Measurements from ENCODE around the gene ZNF519.

ZNF519 gene

DNA sequence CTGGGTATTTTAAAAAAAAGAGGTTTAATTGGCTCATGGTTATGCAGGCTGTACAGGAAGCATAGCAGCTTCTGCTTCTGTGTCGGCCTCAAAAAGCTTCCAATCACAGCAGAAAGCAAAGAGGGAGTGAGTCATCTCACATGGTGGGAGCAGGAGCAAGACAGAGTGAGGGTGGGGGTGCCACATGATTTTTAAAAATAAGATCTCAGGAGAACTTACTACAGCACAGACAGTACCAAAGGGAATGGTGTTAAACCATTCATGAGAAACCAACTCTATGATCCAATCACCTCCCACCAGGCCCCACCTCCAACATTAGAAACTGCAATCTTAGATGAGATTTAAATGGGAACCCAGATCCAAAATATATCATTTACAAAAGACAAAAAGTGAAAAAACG, 14.6 kb downstream of the ZNF519 start:
- Histone ChIP-seq H3K4me1 (ENCODE audit: insufficient read depth, low read length) (no peaks in the 10 kb centered on the region), H3K4me3 (ENCODE audit: low read depth in 1 of 2, low read length in 2 of 2) (no peak overlapping the region), H3K36me3 (ENCODE audit: insufficient read depth, low read length) (no peaks in the 10 kb centered on the region), H3K27me3 (ENCODE audit: control insufficient read depth in 1 of 2, insufficient read depth in 2 of 2, low read length in 2 of 2) (no peaks in the 10 kb centered on the region), H3K9me3 (ENCODE audit: low read length) (no peaks in the 10 kb centered on the region), H3K9ac (ENCODE audit: low read length) (no peak overlapping the region), H3K27ac (ENCODE audit: low read depth, low read length) (no peak overlapping the region)

DNA sequence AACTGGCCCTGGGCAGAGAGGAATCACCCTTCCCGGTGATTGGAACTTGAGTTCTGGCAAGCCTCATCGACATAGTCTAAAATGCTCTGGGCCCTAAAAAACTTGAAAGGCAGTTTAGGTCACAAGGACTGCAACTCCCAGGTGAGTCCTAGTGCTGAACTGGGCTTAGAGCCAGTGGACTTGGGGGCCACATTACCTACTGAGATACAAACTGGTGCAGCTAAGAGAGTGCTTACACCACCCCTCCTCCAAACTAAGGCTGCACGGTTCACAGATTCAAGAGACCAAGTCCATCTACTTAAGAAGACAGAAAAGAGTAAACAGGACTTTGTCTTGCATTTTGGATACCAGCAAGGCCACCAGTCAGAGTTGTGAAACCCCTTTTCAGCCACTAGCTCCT, 25.3 kb downstream of the ZNF519 start:
- Histone ChIP-seq H3K27ac (ENCODE audit: low read depth, low read length) (no peak overlapping the region), H3K27me3 (ENCODE audit: control insufficient read depth in 1 of 2, insufficient read depth in 2 of 2, low read length in 2 of 2) (no peaks in the 10 kb centered on the region), H3K4me3 (ENCODE audit: low read depth in 1 of 2, low read length in 2 of 2) (no peak overlapping the region), H3K9ac (ENCODE audit: low read length) (no peak overlapping the region), H3K9me3 (ENCODE audit: low read length) (no peaks in the 10 kb centered on the region), H3K36me3 (ENCODE audit: insufficient read depth, low read length) (no peaks in the 10 kb centered on the region), H3K4me1 (ENCODE audit: insufficient read depth, low read length) (no peaks in the 10 kb centered on the region)

DNA sequence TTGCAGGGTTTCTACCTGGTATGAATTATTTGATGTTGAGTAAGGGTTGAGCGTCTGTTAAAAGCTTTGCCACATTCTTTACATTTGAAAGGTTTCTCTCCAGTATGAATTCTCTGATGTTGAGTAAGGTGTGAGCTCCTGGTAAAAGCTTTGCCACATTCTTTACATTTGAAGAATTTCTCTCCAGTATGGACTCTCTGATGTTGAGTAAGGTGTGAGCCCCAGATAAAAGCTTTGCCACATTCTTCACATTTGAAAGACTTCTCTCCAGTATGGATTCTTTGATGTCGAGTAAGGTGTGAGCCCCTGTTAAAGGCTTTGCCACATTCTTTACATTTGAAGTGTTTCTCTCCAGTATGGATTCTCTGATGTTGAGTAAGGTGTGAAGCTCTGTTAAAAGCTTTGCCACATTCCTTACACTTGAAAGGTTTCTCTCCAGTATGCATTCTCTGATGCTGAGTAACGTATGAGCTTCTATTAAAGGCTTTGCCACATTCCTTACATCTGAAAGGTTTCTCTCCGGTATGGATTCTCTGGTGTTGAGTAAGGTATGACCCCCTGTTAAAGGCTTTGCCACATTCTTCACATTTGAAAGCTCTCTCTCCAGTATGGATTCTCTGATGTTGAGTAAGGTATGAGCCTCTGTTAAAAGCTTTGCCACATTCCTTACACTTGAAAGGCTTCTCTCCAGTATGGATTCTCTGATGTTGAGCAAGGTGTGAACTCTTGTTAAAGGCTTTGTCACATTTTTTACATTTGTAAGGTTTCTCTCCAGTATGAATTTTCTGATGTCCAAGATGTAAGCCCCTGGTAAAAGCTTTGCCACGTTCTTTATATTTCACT, 27.1 kb downstream of the ZNF519 start:
- Histone ChIP-seq H3K4me1 (ENCODE audit: insufficient read depth, low read length) (no peaks in the 10 kb centered on the region), H3K9ac (ENCODE audit: low read length) (no peak overlapping the region), H3K9me3 (ENCODE audit: low read length) (no peaks in the 10 kb centered on the region)

DNA sequence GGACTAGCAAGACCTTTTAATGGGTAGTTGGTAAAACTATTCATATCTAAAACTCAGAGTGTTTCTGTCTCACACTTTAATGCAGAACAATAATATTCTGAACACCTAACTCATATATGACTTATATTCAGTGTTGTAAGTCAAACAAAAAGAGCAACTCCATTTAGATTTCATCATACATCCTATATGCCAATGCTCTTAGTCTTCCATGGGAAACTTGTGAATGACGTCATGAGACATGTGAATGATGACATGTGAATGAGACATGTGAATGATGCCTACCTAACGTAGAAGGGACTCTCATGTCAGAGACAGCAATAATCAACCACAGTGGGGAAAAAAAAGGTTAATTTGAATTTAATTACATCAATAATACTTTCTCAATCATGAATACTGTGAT, 28.0 kb downstream of the ZNF519 start:
- Histone ChIP-seq H3K9me3 (ENCODE audit: low read length) (no peaks in the 10 kb centered on the region), H3K27me3 (ENCODE audit: control insufficient read depth in 1 of 2, insufficient read depth in 2 of 2, low read length in 2 of 2) (no peaks in the 10 kb centered on the region), H3K4me1 (ENCODE audit: insufficient read depth, low read length) (no peaks in the 10 kb centered on the region), H3K9ac (ENCODE audit: low read length) (no peak overlapping the region), H3K36me3 (ENCODE audit: insufficient read depth, low read length) (no peaks in the 10 kb centered on the region), H3K27ac (ENCODE audit: low read depth, low read length) (no peak overlapping the region), H3K4me3 (ENCODE audit: low read depth in 1 of 2, low read length in 2 of 2) (no peak overlapping the region)

More for the DNA sequence above, 27.1 kb downstream of the ZNF519 start:
- Histone ChIP-seq H3K4me3 (ENCODE audit: low read depth in 1 of 2, low read length in 2 of 2) (no peak overlapping the region), H3K36me3 (ENCODE audit: insufficient read depth, low read length) (no peaks in the 10 kb centered on the region), H3K27ac (ENCODE audit: low read depth, low read length) (no peak overlapping the region), H3K27me3 (ENCODE audit: control insufficient read depth in 1 of 2, insufficient read depth in 2 of 2, low read length in 2 of 2) (no peaks in the 10 kb centered on the region)

DNA sequence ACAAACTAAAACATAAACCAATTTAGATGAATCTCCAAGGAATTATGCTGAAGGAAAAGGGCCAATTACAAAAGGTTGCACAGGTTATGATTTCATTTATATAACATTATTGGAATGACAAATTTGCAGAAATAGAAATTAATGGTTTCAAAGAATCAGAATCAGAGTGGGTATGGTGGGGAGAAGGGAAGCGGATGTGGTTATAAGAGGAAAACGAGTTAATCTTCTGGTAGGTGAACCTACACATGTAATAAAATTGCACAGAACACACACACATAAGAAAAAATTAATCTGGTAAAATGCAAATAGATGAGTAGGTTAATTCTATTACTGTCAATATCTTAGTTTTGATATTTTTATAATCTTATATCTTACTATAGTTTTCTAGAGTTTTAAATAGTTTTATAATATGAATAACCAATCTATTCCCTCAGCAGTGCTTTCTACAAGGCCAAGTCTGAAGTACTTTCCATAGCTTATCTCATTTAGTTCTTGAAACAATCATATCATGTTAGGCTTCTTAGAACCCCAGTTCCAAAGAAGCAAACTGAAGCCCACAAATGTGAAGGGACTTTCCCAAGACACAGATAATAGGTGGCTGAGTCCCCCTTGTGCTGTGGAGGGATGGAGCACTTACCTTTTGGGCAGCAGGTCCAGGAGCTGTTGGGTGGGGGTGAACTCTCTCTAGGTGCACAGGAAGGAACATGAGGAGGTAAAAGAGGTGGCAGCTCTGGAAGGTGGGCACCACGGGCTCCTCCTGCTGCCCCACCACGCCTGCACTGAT, 31.5 kb downstream of the ZNF519 start:
- H3K27ac ChIP-seq (ENCODE audit: low read depth, low read length) = no peak overlapping the region
- H3K9ac ChIP-seq (ENCODE audit: low read length) = no peak overlapping the region

DNA sequence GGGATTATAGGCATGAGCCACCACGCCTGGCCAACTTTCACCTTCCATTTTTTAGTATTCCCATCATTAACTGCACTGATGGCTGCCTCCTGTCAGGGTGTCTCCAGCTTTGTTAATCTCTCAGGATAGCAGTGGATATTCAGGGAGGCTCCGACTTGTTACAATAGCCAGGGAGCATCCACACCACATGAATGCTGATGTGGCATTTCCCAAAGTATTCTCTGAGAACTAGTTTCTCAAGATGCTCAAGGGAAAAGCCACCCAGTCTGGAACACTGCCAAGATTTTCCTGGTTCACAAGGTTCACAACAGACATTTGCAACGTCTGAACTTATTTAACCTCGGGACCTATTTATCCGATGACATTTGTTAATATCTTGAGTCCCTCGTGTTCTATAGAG, 33.8 kb downstream of the ZNF519 start:
- no peaks in the 10 kb centered on the region for H3K4me1 ChIP-seq (ENCODE audit: insufficient read depth, low read length)
- H3K9ac ChIP-seq (ENCODE audit: low read length) = no peak overlapping the region
- no peaks in the 10 kb centered on the region for H3K36me3 ChIP-seq (ENCODE audit: insufficient read depth, low read length)
- H3K4me3 ChIP-seq (ENCODE audit: low read depth in 1 of 2, low read length in 2 of 2) = no peak overlapping the region
- H3K9me3 ChIP-seq (ENCODE audit: low read length) = no peaks in the 10 kb centered on the region
- no peaks in the 10 kb centered on the region for H3K27me3 ChIP-seq (ENCODE audit: control insufficient read depth in 1 of 2, insufficient read depth in 2 of 2, low read length in 2 of 2)
- no peak overlapping the region for H3K27ac ChIP-seq (ENCODE audit: low read depth, low read length)

More for the DNA sequence above, 31.5 kb downstream of the ZNF519 start:
- H3K9me3 ChIP-seq (ENCODE audit: low read length) = no peaks in the 10 kb centered on the region
- no peaks in the 10 kb centered on the region for H3K4me1 ChIP-seq (ENCODE audit: insufficient read depth, low read length)
- no peak overlapping the region for H3K4me3 ChIP-seq (ENCODE audit: low read depth in 1 of 2, low read length in 2 of 2)
- H3K27me3 ChIP-seq (ENCODE audit: control insufficient read depth in 1 of 2, insufficient read depth in 2 of 2, low read length in 2 of 2) = no peaks in the 10 kb centered on the region
- H3K36me3 ChIP-seq (ENCODE audit: insufficient read depth, low read length) = no peaks in the 10 kb centered on the region

DNA sequence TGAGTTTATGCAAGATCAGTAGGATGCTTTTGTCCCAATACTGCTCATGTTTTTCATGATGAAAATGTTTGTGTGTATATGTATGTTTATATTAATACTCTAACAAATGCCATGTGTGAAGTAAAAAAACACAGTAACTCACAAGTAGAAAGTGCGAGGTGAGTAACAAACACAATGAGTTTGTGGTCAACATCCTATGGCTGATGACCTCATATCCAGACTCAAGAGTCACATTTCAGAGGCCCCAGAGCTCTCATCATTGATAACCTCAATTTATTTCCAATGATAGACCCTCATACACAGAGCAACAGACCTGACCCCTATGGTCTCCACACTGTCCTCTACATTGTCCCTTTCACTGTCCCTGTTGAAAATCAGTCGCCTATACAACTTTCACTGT, 34.5 kb downstream of the ZNF519 start:
- Histone ChIP-seq H3K4me1 (ENCODE audit: insufficient read depth, low read length) (no peaks in the 10 kb centered on the region), H3K27ac (ENCODE audit: low read depth, low read length) (no peak overlapping the region), H3K9me3 (ENCODE audit: low read length) (no peaks in the 10 kb centered on the region), H3K9ac (ENCODE audit: low read length) (no peak overlapping the region), H3K4me3 (ENCODE audit: low read depth in 1 of 2, low read length in 2 of 2) (no peak overlapping the region), H3K27me3 (ENCODE audit: control insufficient read depth in 1 of 2, insufficient read depth in 2 of 2, low read length in 2 of 2) (no peaks in the 10 kb centered on the region), H3K36me3 (ENCODE audit: insufficient read depth, low read length) (no peaks in the 10 kb centered on the region)

DNA sequence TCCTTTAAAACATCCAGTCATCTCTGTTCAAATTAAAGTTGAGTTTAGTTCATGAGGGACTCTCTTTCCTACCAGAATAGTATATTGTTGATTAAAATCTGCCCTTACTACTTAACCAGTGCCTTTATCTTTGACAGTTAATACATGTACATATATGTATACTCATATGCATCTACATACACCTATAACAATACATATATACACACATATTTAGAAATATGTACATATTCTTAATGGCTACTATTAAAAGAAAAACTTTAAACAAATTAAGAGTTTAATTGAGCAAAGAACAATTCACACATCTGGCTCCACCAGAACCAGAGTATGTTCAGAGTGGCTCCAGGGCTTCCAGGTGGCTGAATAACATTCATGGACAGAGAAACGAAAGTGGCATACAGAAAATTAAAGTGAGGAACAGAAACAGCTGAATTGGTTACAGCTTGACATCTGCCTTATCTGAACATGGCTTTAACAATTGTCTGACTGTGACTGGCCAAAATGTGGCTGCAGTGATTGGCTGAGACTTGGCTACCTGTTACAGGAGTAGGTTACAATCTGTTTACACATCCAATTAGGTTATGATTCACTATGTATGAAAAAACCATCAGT, 38.8 kb downstream of the ZNF519 start:
- Histone ChIP-seq H3K4me1 (ENCODE audit: insufficient read depth, low read length) (no peaks in the 10 kb centered on the region), H3K4me3 (ENCODE audit: low read depth in 1 of 2, low read length in 2 of 2) (no peak overlapping the region), H3K27ac (ENCODE audit: low read depth, low read length) (no peak overlapping the region), H3K9ac (ENCODE audit: low read length) (no peak overlapping the region), H3K9me3 (ENCODE audit: low read length) (no peaks in the 10 kb centered on the region), H3K27me3 (ENCODE audit: control insufficient read depth in 1 of 2, insufficient read depth in 2 of 2, low read length in 2 of 2) (no peaks in the 10 kb centered on the region), H3K36me3 (ENCODE audit: insufficient read depth, low read length) (no peaks in the 10 kb centered on the region)

DNA sequence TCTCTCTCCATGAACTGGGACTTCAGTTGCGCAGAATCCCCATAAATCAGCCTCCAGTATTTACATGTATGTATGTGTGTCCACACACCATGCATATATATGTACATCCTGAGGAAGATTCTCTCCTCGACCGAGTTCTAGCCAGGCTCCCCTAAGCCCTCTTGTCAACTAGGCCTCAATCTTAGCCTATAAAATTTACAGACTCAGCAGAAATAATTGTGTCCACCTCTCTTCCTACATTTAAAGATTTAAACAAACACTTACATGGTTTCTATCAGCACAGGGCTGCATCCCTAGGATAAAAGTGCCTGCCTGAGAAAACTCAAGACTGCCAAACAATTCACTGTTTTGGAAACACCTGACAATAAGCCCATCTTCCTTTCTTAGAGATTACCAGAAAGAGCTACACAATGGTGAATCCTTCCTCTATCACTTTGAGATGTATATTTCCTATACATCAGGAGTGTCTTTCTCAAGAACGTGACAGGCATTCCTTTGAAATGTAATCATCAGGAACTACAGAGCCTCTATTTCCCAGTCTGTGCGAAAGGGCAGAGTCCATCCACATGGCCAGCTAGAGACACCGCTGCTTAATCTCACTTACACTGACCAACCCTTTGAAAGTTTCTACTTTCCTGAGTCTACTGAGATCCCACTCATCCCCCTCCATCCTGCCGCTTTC, 39.5 kb downstream of the ZNF519 start:
- Histone ChIP-seq H3K4me3 (ENCODE audit: low read depth in 1 of 2, low read length in 2 of 2) (no peak overlapping the region), H3K4me1 (ENCODE audit: insufficient read depth, low read length) (no peaks in the 10 kb centered on the region), H3K36me3 (ENCODE audit: insufficient read depth, low read length) (no peaks in the 10 kb centered on the region), H3K9ac (ENCODE audit: low read length) (no peak overlapping the region), H3K9me3 (ENCODE audit: low read length) (no peaks in the 10 kb centered on the region), H3K27me3 (ENCODE audit: control insufficient read depth in 1 of 2, insufficient read depth in 2 of 2, low read length in 2 of 2) (no peaks in the 10 kb centered on the region), H3K27ac (ENCODE audit: low read depth, low read length) (no peak overlapping the region)

DNA sequence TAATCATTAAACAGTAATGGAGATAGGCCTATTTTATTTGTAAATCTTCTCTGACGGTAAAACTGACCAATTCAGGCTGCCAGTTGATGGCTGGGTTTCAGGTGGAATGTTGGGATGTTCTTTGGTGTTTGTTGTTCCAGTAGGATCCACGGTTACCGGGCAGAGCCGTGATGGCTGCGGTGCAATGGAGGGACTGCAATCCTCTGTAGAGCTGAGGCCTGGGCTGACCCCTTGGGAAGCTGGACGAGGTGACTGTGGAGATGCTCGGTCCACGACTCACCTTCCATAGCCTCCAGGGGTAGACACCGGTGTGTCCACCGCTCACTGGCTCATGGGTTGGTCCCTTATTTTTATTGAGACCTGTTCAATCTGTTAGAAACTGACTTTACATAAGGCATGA, 42.5 kb downstream of the ZNF519 start:
- H3K27me3 ChIP-seq (ENCODE audit: control insufficient read depth in 1 of 2, insufficient read depth in 2 of 2, low read length in 2 of 2) = no peaks in the 10 kb centered on the region
- no peaks in the 10 kb centered on the region for H3K36me3 ChIP-seq (ENCODE audit: insufficient read depth, low read length)
- H3K9me3 ChIP-seq (ENCODE audit: low read length) = no peaks in the 10 kb centered on the region

DNA sequence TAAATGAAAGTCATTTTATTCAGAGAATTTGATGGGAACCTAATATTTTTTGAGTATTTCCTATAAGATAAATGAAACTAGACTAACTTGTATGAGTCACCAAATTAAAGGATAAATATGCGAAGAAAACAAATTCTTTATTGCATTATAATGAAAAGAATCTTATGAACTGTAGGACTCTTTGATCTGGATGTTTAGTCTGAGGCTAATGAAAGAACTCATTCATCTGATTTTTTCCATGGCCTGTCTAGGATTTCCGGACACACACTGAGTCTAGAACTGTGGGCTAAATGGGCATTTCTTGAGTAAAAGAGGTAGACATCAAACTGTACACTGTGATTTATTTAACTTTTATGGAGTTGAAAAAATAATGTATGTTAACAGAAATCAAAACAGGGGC, 43.0 kb downstream of the ZNF519 start:
- H3K27ac ChIP-seq (ENCODE audit: low read depth, low read length) = no peak overlapping the region
- H3K4me3 ChIP-seq (ENCODE audit: low read depth in 1 of 2, low read length in 2 of 2) = no peak overlapping the region
- no peaks in the 10 kb centered on the region for H3K9me3 ChIP-seq (ENCODE audit: low read length)
- H3K9ac ChIP-seq (ENCODE audit: low read length) = no peak overlapping the region
- no peaks in the 10 kb centered on the region for H3K27me3 ChIP-seq (ENCODE audit: control insufficient read depth in 1 of 2, insufficient read depth in 2 of 2, low read length in 2 of 2)
- H3K36me3 ChIP-seq (ENCODE audit: insufficient read depth, low read length) = no peaks in the 10 kb centered on the region
- H3K4me1 ChIP-seq (ENCODE audit: insufficient read depth, low read length) = no peaks in the 10 kb centered on the region

More for the DNA sequence above, 42.5 kb downstream of the ZNF519 start:
- Histone ChIP-seq H3K9ac (ENCODE audit: low read length) (no peak overlapping the region), H3K4me1 (ENCODE audit: insufficient read depth, low read length) (no peaks in the 10 kb centered on the region), H3K27ac (ENCODE audit: low read depth, low read length) (no peak overlapping the region), H3K4me3 (ENCODE audit: low read depth in 1 of 2, low read length in 2 of 2) (no peak overlapping the region)
